Stimulated activated CD4-positive, alpha-beta T cell treated with anti-CD3 and anti-CD28 coated beads, Interleukin-12 subunit alpha, Interleukin-12 subunit beta, amount 100 ng/mL, for 24 hours (primary cell): ENCODE data around the gene SLC38A2.
"Not testable (repeated sequence)": the region's sequence is repeated elsewhere in the genome, so short reads cannot be mapped to it uniquely, and the experiment has no call there.

Experiments used
- DNase-seq, 2 experiments: peaks; one replicate each; pipeline ENCODE4 v3.0.0-alpha.2; 2020; ENCODE audit warnings: low read depth in 2 of 2

Gene SLC38A2

GRCh38 chr12:46372544-46373300 is at the start of gene SLC38A2:
Gene SLC38A2 (minus strand): TSS chr12:46372773. CDS start chr12:46371293, 1,480 bp downstream.
- peak; percentile 94 to 97 for DNase-seq

DNA sequence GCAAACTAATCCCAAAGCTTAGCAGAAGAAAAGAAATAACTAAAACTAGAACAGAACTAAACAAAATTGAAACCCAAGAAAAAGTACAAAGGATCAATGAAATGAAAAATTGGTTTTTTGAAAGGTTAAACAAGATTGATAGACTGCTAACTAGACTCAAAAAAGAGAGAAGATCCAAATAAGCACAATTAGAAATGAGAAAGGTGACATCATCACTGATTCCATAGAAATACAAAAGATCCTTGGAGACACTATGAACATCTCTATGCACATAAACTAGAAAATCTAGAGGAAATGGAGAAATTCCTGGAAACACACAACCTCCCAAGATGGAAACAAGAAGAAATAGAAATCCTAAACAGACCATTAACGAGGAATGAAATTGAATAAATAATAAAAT is 47.1 kb upstream of the SLC38A2 start:
- DNase-seq = no peak

DNA sequence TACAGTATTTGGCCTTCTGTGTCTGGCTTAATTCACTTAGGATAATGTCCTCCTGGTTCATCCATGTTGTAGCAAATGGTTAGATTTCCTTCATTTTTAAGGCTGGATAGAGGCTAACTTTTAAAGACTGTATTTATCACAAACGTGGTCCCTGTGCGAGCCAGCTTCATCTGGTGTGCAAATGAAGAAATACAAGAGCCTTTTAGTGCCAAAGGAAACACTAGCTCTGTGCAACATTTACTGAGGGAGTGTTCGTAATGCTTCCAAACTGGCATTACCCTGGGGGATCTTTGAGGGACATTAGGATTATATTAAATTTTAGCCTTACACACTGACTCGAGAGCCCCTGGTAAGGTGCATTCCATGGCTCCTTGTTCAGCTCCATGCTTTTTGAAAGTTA is 43.0 kb upstream of the SLC38A2 start:
- DNase-seq = no peak

DNA sequence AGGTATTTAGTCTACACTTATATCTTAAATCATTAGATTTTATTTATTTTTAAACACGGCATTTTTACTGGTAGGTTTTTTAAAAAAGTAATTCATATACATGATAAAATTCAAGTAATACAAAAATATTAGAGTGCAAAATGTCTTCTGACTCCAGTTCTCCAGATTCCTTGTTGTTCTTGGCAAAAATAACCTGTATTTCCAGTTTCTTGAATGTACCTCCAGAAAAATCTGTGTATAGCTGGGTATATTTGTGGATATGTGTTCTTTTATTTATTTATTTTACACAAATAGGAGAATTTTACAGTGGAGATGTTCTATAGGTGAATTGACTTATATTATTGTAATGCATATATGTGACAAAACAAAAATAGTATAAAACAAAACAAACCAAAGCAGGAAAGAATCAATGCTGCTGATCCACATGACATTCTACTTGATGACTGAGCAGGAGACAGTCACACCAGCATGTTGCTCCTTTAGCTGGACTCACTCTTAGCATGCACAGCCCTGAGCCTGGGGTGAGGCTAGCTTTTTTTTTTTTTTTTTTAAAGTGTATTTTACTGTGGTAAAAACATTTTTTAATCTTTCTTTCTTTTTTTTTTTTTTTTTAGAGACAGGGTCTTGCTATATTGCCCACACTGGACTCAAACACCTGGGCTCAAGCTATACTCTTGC is 42.2 kb upstream of the SLC38A2 start:
- no peak for DNase-seq

GRCh38 chr12:46413368-46413767 is 40.8 kb upstream of the SLC38A2 start:
- DNase-seq = no peak

DNA sequence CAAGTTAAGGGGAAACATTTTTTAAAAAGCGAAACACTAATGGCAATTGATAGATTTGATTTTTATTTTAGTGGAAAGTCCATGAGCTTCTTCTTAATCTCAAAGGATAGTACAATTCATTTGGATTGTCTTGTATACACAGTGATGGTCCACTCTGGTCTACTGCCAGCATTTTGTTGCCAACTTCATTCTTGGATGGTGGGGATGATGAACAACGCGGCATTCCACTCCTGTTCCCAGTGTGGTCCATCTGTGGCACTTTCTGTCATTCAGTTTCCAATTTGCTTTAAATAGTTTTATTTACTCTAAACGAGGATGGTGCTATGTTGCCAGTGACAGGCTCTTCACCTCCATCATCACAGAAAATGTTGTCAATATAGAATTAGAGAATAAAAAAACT is 40.3 kb upstream of the SLC38A2 start:
- DNase-seq = no peak

DNA sequence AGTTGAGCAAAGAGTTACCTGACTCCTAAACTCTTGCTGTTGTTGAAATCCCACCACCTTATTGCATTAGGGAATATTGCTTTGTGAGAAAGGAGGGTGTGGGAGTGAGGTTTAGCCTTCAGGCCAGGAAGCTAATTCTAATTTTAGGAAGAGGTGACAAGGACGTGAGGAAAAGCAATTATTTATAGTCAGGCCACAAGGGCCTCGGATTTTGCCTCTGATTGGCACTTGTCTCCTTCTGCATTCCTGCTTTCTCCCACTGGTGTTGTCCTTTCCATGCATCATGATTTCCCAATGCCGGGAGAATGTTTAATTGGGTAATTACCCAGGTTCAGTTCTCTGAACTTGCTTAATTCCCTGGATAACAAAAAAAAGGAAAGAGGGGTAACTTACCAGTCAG is 37.9 kb upstream of the SLC38A2 start:
- DNase-seq = no peak

DNA sequence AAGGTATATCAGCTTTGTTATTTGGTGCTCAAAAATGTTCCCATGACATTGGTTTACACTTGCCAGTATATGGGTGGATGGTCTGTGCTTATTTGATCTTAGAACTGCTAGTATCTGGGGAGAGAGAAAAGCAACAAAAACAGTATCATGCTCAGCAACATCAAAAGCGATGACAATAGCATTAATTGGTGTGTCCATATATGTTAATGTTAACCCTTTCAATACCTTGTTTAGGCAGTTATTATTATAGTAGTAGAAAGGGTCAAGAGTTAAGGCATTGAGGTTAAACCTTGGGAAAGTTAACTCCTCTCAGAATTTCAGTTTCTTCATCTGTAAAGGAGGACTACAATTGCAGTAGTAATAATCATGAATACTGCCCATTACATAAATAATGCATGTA is 37.4 kb upstream of the SLC38A2 start:
- no peak for DNase-seq

DNA sequence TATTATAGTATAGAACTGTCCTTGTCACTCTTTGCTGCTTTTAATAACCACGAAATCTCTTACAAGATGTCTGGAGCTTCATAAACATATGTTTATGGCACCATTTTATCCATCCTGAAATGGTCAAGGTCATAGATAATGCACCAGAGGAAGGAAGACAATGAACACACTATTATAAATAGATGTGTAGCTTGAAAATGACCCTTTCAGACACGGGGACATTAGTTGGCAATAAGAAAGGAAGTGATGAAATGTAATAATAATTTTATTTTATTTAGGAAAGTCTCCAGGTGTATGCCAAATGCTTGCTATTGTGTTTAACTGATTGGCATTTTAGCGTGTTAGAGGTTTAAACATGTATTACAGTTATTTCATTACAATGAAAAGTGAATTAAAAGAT is 36.8 kb upstream of the SLC38A2 start:
- DNase-seq = no peak

- no peak for DNase-seq
Measured at GRCh38 chr12:46408441-46408840, 35.9 kb upstream of the SLC38A2 start.

DNA sequence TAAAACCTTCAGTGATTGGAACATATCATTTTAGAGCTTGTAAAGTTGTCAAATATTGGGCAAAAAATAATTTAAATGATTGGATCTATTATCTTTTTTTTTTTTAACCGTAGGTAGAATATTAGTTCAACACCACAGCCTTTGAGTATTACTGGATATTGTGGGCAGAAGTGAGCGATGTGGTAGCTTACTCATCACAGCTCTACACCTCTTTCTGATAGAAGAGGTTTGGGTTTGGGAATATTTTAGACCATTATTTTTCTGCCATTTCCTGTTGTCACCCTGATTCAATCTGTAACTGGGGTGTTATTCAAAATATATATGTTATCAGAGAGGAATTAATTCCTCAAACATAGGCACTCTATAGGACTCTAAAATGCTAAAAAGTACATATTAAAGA is 34.8 kb upstream of the SLC38A2 start:
- DNase-seq = no peak

DNA sequence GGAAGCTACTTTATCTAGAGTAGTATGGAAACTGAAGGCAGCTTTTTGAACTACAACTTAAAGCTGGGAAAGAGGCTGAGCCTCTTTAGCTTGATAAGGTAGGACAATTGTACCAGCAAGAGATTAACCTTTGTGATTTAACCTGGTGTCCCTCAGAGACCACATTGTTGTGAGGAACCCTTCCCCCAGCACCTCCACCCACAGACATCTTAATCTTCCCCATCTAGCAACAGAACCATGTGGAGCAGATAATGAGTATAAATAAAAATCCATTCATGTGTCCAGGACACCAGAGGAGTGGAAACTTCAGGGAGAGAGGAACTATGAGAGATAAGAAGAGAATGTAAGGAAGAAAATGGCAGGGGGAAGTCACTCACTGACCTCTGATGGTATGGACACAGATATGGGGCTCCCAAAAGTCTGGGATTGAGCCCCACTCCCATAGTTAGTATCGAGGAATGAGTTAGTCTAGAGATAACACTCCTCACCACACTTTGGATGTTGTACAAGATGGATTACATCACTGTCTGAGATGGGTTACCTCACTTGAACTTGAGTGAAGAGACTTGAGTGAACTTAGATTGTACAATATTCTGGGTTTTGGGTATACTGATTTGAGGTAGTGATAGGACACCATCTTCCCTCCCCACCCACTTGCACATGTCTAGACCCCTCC is 33.9 kb upstream of the SLC38A2 start:
- DNase-seq = no peak

DNA sequence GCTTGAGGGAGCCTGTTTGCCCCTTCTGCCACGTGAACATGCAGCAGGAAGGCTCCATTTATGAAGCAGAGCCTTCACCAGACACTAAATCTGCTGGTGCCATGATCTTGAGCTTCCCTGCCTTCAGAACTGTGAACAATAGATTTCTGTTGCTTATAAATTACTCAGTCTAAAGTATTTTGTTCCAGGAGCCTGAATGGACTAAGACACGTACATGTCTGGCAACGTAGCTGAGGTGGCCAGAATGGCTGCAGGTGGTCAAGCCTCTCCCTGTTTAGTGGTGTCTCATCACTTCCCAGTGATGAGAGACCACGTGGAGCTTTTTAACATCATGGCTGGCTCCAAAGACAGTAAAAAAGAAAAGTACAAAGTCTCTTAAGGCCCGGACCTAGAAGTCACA is 32.2 kb upstream of the SLC38A2 start:
- no peak for DNase-seq

DNA sequence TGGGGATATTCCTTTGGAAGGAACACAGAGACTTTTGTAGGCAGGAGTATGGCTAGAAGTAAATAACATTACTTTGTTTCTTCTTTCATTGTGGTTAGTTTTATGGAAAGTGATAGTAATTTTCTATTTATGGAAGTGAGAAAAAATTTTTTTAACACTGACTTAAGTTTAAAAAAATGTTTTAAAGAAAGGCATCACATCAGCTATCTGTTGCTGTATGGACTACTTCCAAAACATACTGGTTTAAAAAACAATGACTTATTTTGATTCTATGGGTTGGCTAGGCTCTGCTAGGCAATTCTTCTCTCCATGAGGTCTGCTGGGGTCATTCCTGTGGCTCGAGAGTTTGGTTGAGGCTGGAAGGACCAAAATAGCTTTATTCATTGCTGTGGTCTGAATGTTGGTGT is 31.7 kb upstream of the SLC38A2 start:
- no peak for DNase-seq

DNA sequence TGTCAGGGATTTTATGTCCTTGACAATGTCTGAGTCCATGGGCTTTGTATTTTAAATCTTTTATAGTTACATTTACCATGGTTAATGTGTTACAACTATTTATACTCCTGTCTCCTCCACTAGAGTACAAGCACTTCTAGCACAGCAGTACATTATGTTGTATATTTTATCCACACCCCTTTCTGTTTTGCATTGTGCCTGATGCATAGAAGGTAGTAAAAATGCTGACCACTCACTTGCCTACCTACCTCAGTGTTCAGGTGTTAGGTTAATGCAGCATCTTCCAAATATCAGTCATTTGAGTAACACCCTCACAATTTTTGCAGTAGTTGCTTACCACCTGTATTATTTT is 31.1 kb upstream of the SLC38A2 start:
- no peak for DNase-seq

- DNase-seq = no peak
Measured at GRCh38 chr12:46402941-46403718, 30.6 kb upstream of the SLC38A2 start.

- DNase-seq = no peak
Measured at GRCh38 chr12:46402451-46402850, 29.9 kb upstream of the SLC38A2 start.

GRCh38 chr12:46401662-46402061 is 29.1 kb upstream of the SLC38A2 start:
- no peak for DNase-seq

GRCh38 chr12:46400406-46400805 is 27.8 kb upstream of the SLC38A2 start:
- DNase-seq = no peak

GRCh38 chr12:46399461-46400248 is 27.1 kb upstream of the SLC38A2 start:
- DNase-seq = not testable (repeated sequence)

DNA sequence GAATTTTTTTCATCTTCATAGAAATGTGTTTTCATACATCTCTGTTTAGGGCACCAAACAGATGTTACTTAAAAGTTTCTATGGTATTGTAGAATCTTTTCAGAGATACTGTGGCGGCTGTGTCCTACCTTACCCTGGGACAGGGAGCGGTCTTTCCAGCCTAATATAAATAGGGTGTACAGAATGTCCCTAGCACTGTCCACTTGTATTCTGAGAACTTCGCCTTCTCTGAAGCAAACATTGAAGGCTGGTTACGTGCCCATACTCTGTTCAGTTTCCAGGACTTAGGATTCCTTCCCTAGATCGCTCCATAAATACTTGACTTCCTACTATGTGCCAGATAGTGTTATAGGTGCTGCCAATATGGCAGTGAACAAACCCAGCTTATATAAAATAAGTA is 24.3 kb upstream of the SLC38A2 start:
- no peak for DNase-seq
